Heart left ventricle (tissue), 16 donors: ENCODE results near the gene FCSK. TPM values are rescaled to one million over a fixed set of nuclear protein-coding genes. Genes with fewer than 3 reads are reported as not detected.

Experiments
- ATAC-seq, 4 donors: fragments of 200-7000 bp; cut with Tn5 transposase; one replicate each; pipeline ENCODE4 v1.9.1; 2020 to 2022; ENCODE audit warnings: moderate library complexity in 4 of 4, mild to moderate bottlenecking in 3 of 4, moderate number of reproducible peaks in 1 of 4
- DNase-seq, 5 donors: peaks; one replicate each; pipeline ENCODE4 v3.0.0-alpha.2; 2020
- H3K27ac ChIP-seq, 12 donors: fragments of 200-600 bp; sonication (generic) in 4 of 12; one replicate each; pipeline versions ENCODE4 v1.5.0 to v1.8.0; 2016 to 2022; ENCODE audit warnings: mild to moderate bottlenecking in 2 of 12
- H3K27me3 ChIP-seq, 9 donors: fragments of 200-600 bp; sonication (generic) in 2 of 9; one replicate each; pipeline versions ENCODE4 v1.5.1 to v1.8.0; 2016 to 2022; ENCODE audit warnings: mild to moderate bottlenecking in 3 of 9
- H3K36me3 ChIP-seq, 9 donors: fragments of 200-600 bp; sonication (generic) in 2 of 9; one replicate each; pipeline versions ENCODE4 v1.5.0 to v1.8.0; 2018 to 2022; ENCODE audit warnings: mild to moderate bottlenecking in 2 of 9
- H3K4me1 ChIP-seq, 12 donors: fragments of 200-600 bp; sonication (generic) in 4 of 12; one replicate each; pipeline versions ENCODE4 v1.5.0 to v1.8.0; 2016 to 2022; ENCODE audit warnings: mild to moderate bottlenecking in 3 of 12
- H3K4me3 ChIP-seq, 12 donors: fragments of 200-600 bp; sonication (generic) in 4 of 12; one replicate each; pipeline versions ENCODE4 v1.5.0 to v1.8.0; 2017 to 2022; ENCODE audit warnings: mild to moderate bottlenecking in 9 of 12, moderate library complexity in 4 of 12
- H3K9me3 ChIP-seq, 12 donors: fragments of 200-600 bp; sonication (generic) in 4 of 12; one replicate each; pipeline versions ENCODE4 v1.5.0 to v1.8.0; 2016 to 2022; ENCODE audit warnings: mild to moderate bottlenecking in 1 of 12
- POLR2A ChIP-seq, 2 donors: fragments of 450-650 bp; IDR thresholded peaks; one replicate each; pipeline ENCODE4 v1.6.1; 2017; ENCODE audit warnings: antibody characterized with exemption in 2 of 2, mild to moderate bottlenecking in 2 of 2, moderate library complexity in 2 of 2
- WGBS, 4 donors: extraction: QIAGEN DNeasy Blood & Tissue Kit in 2 of 4; methylation state at CpG; one replicate each; pipeline versions ENCODE4 v1.1.5 to v1.1.7; 2013 to 2018; 5-methylcytosine and 5-hydroxymethylcytosine counted together
- intact Hi-C, 10 donors: fragments of 100-400 bp; cut with DNase I; formaldehyde crosslinking; loops; one replicate each; pipeline versions ENCODE4 v1.11.1 to v1.14.2; 2022
- polyA plus RNA-seq, 2 donors: library from polyadenylated mRNA; stranded (reverse); fragments of 200-250 nt; gene quantifications; one replicate each; pipeline ENCODE4 v1.2.3, GENCODE V29; 2013
- total RNA-seq, 9 donors: library from RNA; depleted of rRNA in 2 of 9; stranded (reverse); fragments of >200 nt in 2 of 9; fragmentation: NEBNext Ultra II Directional in 3 of 9; extraction: Animal tissue kit (Norgen Biotek cat#: 25700) in 3 of 9; gene quantifications; one replicate each; pipeline versions ENCODE4 v1.1.0 to v1.2.4, GENCODE V29; 2016 to 2023
- TF ChIP-seq, protein P1 (sequence below), 12 donors: fragments of 200-600 bp; sonication (generic) in 4 of 12; IDR thresholded peaks; one replicate each; pipeline versions ENCODE4 v1.5.0 to v1.8.0; 2018 to 2022; ENCODE audit warnings: antibody characterized with exemption in 12 of 12, mild to moderate bottlenecking in 5 of 12
- donor health status: ischemic (EF 13 %, LVEDD 7.1; RV severe dilation, severe dysfunction).
- donor health status: healthy with polysubstance abuse.
- donor health status: DM: no; HTN: yes; CAD: no.
- donor health status: DM: no; HTN: no; CAD: no.
- donor health status: ischemic (EF 25% LVEDD 6.9; RV normal size, moderate dysfunction).
- donor health status: ischemic (EF 25% LVEDD 5.7; RV mildly dilated, moderate dysfunction).
- donor health status: healthy.
- donor health status: DM: yes; HTN: yes; CAD: no.
- donor health status: ischemic (EF 35%, LVEDD 5.7; RV mildly dilated, moderate dysfunction).
- donor health status: nonischemic (EF 11% LVEDD 7.7; RV severe dilation, severe dysfunction).
- donor health status: DM: yes; HTN: yes; CAD: no.
- donor health status: PGD.
- donor health status: ischemic (EF 29% LVEDD 5.4; RV normal size, mild dysfunction).
- donor health status: nonischemic (EF 23%, LVEDD 6.1; RV moderate dilation, normal function).

FCSK gene
- total and polyA plus RNA-seq, 11 donors, result 5.9 to 17.3 (median 8.2) TPM

DNA sequence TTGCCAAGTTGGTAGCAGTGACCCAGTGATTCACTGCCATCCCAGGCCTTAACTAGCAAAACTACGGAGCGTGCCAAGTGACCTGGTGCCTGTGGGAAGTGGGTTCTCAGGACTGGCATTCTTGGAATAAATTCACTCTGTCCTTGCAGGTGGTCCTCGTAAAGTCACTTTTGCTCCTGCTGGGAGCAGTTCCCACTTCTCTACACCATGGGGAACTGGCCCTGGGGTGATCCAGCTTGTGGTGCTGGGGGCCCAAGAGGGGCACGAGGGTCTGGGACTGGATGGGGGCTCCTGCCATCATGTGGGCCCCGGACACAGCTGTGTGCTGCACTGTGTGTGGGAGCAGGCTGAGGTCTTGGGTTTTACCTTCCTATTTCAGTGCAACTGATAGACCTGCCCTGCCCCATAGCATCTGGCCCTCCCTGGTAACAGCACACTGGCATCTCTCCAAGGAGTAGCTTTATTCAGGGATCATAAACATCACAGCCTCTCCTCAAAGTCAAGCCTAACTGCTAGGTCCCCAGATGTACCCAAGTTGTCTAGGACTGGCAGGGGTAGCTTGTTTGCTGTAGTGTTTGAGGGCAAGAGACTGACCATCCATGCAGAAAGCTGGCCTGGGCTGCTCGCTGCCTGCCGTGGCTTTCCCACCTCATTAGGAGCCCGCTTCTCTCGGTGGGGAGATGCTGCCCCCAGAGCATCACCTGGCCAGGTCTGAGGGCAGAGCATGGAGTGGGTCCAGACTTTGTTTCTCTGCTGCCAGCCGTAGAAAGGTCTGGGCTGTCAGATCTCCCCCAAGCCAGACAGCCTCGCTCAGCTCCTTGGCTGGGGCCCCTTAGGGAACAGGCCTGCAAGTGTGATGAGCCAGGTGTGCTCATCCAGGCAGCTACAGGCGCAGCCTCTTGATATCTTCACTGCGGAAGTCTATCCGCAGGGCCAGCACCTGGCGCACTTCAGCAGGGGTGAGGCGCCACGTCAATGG is 26.0 kb downstream of the FCSK start:
- H3K9me3 ChIP-seq, result no peaks in the 10 kb centered on the region
- H3K4me1 ChIP-seq, result peaks cover 0 to 32% (median 24%) of the 10 kb centered on the region in 12 donors
- WGBS, 4 donors, result 86 to 97% (median 91%) methylated on average over 12 to 17 of the region's 17 CpGs
- H3K4me3 ChIP-seq, result no peak overlapping the region
- intact Hi-C loops, result no loop called here
- TF ChIP-seq, protein P1, sequence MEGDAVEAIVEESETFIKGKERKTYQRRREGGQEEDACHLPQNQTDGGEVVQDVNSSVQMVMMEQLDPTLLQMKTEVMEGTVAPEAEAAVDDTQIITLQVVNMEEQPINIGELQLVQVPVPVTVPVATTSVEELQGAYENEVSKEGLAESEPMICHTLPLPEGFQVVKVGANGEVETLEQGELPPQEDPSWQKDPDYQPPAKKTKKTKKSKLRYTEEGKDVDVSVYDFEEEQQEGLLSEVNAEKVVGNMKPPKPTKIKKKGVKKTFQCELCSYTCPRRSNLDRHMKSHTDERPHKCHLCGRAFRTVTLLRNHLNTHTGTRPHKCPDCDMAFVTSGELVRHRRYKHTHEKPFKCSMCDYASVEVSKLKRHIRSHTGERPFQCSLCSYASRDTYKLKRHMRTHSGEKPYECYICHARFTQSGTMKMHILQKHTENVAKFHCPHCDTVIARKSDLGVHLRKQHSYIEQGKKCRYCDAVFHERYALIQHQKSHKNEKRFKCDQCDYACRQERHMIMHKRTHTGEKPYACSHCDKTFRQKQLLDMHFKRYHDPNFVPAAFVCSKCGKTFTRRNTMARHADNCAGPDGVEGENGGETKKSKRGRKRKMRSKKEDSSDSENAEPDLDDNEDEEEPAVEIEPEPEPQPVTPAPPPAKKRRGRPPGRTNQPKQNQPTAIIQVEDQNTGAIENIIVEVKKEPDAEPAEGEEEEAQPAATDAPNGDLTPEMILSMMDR (IDR thresholded peaks at IDR 0.05), result no peak
- no peak for TF ChIP-seq POLR2A (IDR thresholded peaks at IDR 0.05)
- H3K27me3 ChIP-seq, result no peaks in the 10 kb centered on the region
- peak overlapping the region in 7 of 12 donors; percentile 54 to 73 (median 67) for H3K27ac ChIP-seq
- H3K36me3 ChIP-seq, result peaks cover 0 to 78% (median 64%) of the 10 kb centered on the region in 9 donors
- DNase-seq (peak in 1 of 5 donors; percentile 43), ATAC-seq (peak in 2 of 4 donors; percentile 7 to 9)

DNA sequence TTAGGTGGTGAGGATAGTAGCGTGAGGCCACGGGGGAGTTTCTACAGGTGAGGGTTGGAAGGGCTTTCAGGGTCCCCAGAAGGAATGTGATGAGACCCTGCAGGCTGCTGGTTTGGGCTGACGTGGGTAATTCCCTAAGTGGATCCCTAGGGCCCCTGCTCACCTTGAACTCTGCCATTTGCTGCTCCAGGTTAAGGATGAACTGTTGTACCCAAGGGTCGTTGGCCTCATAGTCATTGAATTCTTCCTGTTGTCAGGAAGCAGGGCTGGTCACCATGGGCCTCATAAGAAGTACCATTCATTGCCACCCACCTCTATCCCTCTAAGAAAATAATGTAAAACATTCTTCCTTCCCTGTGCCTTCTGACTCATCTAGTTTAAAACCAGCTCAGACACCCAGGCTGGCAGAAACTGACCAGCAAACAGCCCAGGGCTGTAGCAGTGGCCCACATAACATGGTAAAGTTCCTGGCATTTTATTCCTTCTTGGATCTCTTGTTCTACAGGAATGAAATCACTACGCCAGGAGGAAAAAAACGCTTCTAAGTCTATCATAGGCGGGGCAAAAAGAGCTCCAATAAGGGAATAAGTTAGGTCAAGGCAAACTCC is 27.6 kb downstream of the FCSK start:
- Histone ChIP-seq H3K27ac (no peak overlapping the region), H3K9me3 (no peaks in the 10 kb centered on the region), H3K4me3 (no peak overlapping the region), H3K36me3 (peaks cover 0 to 84% (median 73%) of the 10 kb centered on the region in 9 donors), H3K27me3 (no peaks in the 10 kb centered on the region), H3K4me1 (peaks cover 0 to 23% (median 19%) of the 10 kb centered on the region in 12 donors)
- TF ChIP-seq, protein P1 (IDR thresholded peaks at IDR 0.05), result no peak
- no peak for TF ChIP-seq POLR2A (IDR thresholded peaks at IDR 0.05)
- intact Hi-C loops, result no loop called here
- ATAC-seq (no peak), DNase-seq (peak in 1 of 5 donors; percentile 5)
- 89 to 93% (median 92%) methylated on average over 7 of the region's 7 CpGs for WGBS, 4 donors

DNA sequence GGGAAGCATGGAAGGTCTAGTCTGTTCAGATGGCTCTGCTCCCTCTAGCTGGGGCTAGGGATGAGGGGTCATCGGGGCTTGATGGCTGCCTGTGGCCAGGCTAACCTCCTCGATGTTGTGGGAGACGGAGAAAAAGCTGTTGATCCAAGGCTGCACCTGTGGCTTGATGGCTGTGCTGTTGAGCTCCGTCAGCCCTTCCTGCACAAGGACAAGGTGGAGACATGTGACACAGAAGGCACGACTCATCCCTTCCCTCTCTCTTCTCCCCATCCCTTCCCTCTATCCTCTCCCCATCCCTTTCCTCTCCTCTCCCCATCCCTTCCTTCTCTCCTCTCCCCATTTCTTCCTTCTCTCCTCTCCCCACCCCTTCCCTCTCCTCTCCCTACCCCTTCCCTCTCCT is 28.2 kb downstream of the FCSK start:
- Histone ChIP-seq H3K36me3 (peaks cover 0 to 89% (median 78%) of the 10 kb centered on the region in 9 donors), H3K9me3 (no peaks in the 10 kb centered on the region), H3K4me3 (no peak overlapping the region), H3K27me3 (no peaks in the 10 kb centered on the region), H3K27ac (no peak overlapping the region), H3K4me1 (peaks cover 0 to 23% (median 19%) of the 10 kb centered on the region in 12 donors)
- WGBS, 4 donors, result 83 to 94% (median 89%) methylated on average over 5 of the region's 5 CpGs
- DNase-seq (peak in 1 of 5 donors; percentile 12), ATAC-seq (no peak)
- intact Hi-C loops, result no loop called here
- no peak for TF ChIP-seq POLR2A (IDR thresholded peaks at IDR 0.05)
- TF ChIP-seq, protein P1 (IDR thresholded peaks at IDR 0.05), result no peak

DNA sequence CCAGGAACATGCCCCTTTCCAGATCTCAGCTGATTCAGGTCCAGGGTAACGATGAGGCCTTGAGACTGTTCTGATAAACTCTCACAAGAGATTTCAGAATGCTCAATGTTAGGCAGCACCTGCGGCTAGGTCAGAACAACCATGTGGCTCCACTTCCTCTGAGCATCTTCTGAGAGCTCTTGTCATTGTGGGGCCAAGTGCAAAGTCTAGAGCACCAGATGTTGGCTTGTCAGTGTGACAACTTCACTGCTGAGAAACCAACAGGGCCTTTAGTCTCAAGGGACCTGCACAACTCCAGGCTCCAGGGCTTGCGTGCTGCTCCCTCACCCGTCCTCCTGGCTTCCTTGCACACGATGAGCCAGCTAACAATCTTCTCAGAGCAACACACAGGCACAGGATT is 29.0 kb downstream of the FCSK start:
- WGBS, 4 donors, result 78 to 92% (median 83%) methylated on average over 5 of the region's 5 CpGs
- peaks cover 0 to 20% (median 15%) of the 10 kb centered on the region in 12 donors for H3K4me1 ChIP-seq
- intact Hi-C loops, result no loop called here

More for the DNA sequence above, 29.0 kb downstream of the FCSK start:
- no peak overlapping the region for H3K27ac ChIP-seq
- TF ChIP-seq POLR2A (IDR thresholded peaks at IDR 0.05), result no peak
- TF ChIP-seq, protein P1 (IDR thresholded peaks at IDR 0.05), result no peak
- peaks cover 0 to 91% (median 83%) of the 10 kb centered on the region in 9 donors for H3K36me3 ChIP-seq
- no peaks in the 10 kb centered on the region for H3K9me3 ChIP-seq
- no peaks in the 10 kb centered on the region for H3K27me3 ChIP-seq
- no peak for DNase-seq
- H3K4me3 ChIP-seq, result no peak overlapping the region
- ATAC-seq, result no peak
